Measurements from ENCODE around the gene MUL1. TPM values are rescaled to one million over a fixed set of nuclear protein-coding genes. Genes with fewer than 3 reads are reported as not detected.

MUL1 gene
- total RNA-seq, 1 donor from 2014 or later, result 31.1 TPM

GRCh38 chr1:20494609-20495311 lies 13.2 kb downstream of the MUL1 start:
- DNase-seq (ENCODE audit: extremely low spot score, unreplicated experiment), result no peak
- Mint-ChIP-seq H3K4me1 (ENCODE audit: unreplicated experiment) (peaks cover 3% of the 10 kb centered on the region), H3K36me3 (no peaks in the 10 kb centered on the region), H3K27me3 (peaks cover 6% of the 10 kb centered on the region), H3K27ac (peak overlapping the region; percentile 56), H3K9me3 (no peaks in the 10 kb centered on the region), H3K4me3 (no peak overlapping the region)
- no peak for TF ChIP-seq CTCF (conservative IDR thresholded peaks at IDR 0.05)

GRCh38 chr1:20493839-20494608 lies 13.9 kb downstream of the MUL1 start:
- peak; percentile 98 for TF ChIP-seq CTCF (conservative IDR thresholded peaks at IDR 0.05)
- Mint-ChIP-seq H3K27ac (no peak overlapping the region), H3K27me3 (peaks cover 13% of the 10 kb centered on the region), H3K9me3 (no peaks in the 10 kb centered on the region), H3K36me3 (no peaks in the 10 kb centered on the region), H3K4me3 (no peak overlapping the region), H3K4me1 (ENCODE audit: unreplicated experiment) (peaks cover 3% of the 10 kb centered on the region)
- peak; percentile 90 for DNase-seq (ENCODE audit: extremely low spot score, unreplicated experiment)

DNA sequence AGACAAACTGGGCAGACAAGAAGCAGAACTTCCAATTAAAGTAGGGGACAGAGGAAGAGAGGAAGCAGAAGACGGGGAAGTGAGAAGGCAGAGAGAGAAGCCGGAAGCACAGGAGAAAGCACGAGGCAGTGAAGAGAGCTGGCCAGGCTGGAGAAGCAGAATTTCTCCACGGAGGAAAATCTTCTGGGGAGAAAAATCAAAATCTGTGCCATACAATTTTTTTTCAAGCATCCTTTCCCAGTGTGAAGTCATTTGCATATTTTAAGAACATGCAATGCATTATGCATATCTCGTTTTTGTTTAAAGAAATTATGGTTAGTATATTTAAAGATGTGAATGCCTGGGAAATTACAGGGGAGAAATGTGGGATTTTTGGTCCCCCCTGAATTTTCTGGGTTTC lies 14.6 kb downstream of the MUL1 start:
- peaks cover 21% of the 10 kb centered on the region for H3K27me3 Mint-ChIP-seq
- peaks cover 3% of the 10 kb centered on the region for H3K4me1 Mint-ChIP-seq (ENCODE audit: unreplicated experiment)
- H3K4me3 Mint-ChIP-seq, result no peak overlapping the region
- H3K9me3 Mint-ChIP-seq, result no peaks in the 10 kb centered on the region
- H3K27ac Mint-ChIP-seq, result no peak overlapping the region
- TF ChIP-seq CTCF (conservative IDR thresholded peaks at IDR 0.05), result no peak
- DNase-seq (ENCODE audit: extremely low spot score, unreplicated experiment), result no peak
- no peaks in the 10 kb centered on the region for H3K36me3 Mint-ChIP-seq

- no peak for TF ChIP-seq CTCF (conservative IDR thresholded peaks at IDR 0.05)
- Mint-ChIP-seq H3K4me3 (no peak overlapping the region), H3K27ac (no peak overlapping the region), H3K9me3 (no peaks in the 10 kb centered on the region), H3K36me3 (no peaks in the 10 kb centered on the region), H3K27me3 (peaks cover 26% of the 10 kb centered on the region), H3K4me1 (ENCODE audit: unreplicated experiment) (peaks cover 6% of the 10 kb centered on the region)
- no peak for DNase-seq (ENCODE audit: extremely low spot score, unreplicated experiment)
These were observed 15.2 kb downstream of the MUL1 start for GRCh38 chr1:20492751-20493150.

DNA sequence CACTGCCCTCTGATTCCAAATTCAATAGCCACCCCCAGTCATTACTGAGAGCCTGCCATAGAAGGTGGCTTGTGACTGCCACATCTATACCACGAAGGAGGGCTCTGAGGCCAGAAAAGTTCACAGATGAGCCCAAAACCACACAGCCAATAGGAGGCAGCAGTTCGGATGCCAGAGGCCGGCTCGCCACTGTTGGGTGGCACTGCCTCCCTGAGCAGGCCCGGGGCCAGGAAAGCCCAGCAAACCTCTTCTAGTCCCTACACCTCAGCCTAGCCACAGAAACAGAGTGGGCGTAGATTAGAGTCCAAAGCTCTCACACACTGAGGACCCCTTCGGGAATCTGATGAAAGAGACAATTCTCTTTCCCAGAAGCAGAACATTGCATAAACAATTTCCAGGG lies 16.1 kb downstream of the MUL1 start:
- peaks cover 35% of the 10 kb centered on the region for H3K27me3 Mint-ChIP-seq
- H3K27ac Mint-ChIP-seq, result no peak overlapping the region
- TF ChIP-seq CTCF (conservative IDR thresholded peaks at IDR 0.05), result no peak
- H3K9me3 Mint-ChIP-seq, result no peaks in the 10 kb centered on the region
- DNase-seq (ENCODE audit: extremely low spot score, unreplicated experiment), result no peak
- H3K4me3 Mint-ChIP-seq, result no peak overlapping the region
- peaks cover 6% of the 10 kb centered on the region for H3K4me1 Mint-ChIP-seq (ENCODE audit: unreplicated experiment)
- H3K36me3 Mint-ChIP-seq, result no peaks in the 10 kb centered on the region

All from type B pancreatic cell (in vitro differentiated cells).